Measurements from ENCODE around the gene KLF16.

The KLF16 gene

GRCh38 chr19:1867349-1867724 is 4.0 kb upstream of the KLF16 start:
- no peak overlapping the region for H3K4me3 ChIP-seq (ENCODE audit: extremely low read depth, insufficient read depth, low read length, poor library complexity, severe bottlenecking)
- no peaks in the 10 kb centered on the region for H3K9me3 ChIP-seq (ENCODE audit: control insufficient read depth, low read length)
- no peak overlapping the region for H3K27ac ChIP-seq (ENCODE audit: low read depth, low read length, severe bottlenecking)
- peaks cover 22% of the 10 kb centered on the region for H3K36me3 ChIP-seq (ENCODE audit: control insufficient read depth, insufficient read depth, low read length)
- 96 to 99% methylated on average over 7 to 9 of the region's 9 CpGs for WGBS, 2 experiments (ENCODE audit: insufficient coverage in 2 of 2)
- peaks cover 3% of the 10 kb centered on the region for H3K4me1 ChIP-seq (ENCODE audit: control insufficient read depth, insufficient read depth, low read length, poor library complexity, severe bottlenecking)

GRCh38 chr19:1866693-1867348 is 3.4 kb upstream of the KLF16 start:
- Histone ChIP-seq H3K27ac (ENCODE audit: low read depth, low read length, severe bottlenecking) (no peak overlapping the region), H3K4me3 (ENCODE audit: extremely low read depth, insufficient read depth, low read length, poor library complexity, severe bottlenecking) (no peak overlapping the region), H3K9me3 (ENCODE audit: control insufficient read depth, low read length) (no peaks in the 10 kb centered on the region), H3K36me3 (ENCODE audit: control insufficient read depth, insufficient read depth, low read length) (peaks cover 18% of the 10 kb centered on the region), H3K4me1 (ENCODE audit: control insufficient read depth, insufficient read depth, low read length, poor library complexity, severe bottlenecking) (peaks cover 3% of the 10 kb centered on the region)
- WGBS, 2 experiments (ENCODE audit: insufficient coverage in 2 of 2): 94% methylated on average over 7 to 8 of the region's 8 CpGs

- H3K4me3 ChIP-seq (ENCODE audit: extremely low read depth, insufficient read depth, low read length, poor library complexity, severe bottlenecking): peak overlapping the region; percentile 68
- peak overlapping the region; percentile 49 for H3K27ac ChIP-seq (ENCODE audit: low read depth, low read length, severe bottlenecking)
- 87 to 88% methylated on average over 11 to 13 of the region's 17 CpGs for WGBS, 2 experiments (ENCODE audit: insufficient coverage in 2 of 2)
- peaks cover 15% of the 10 kb centered on the region for H3K4me1 ChIP-seq (ENCODE audit: control insufficient read depth, insufficient read depth, low read length, poor library complexity, severe bottlenecking)
- no peaks in the 10 kb centered on the region for H3K9me3 ChIP-seq (ENCODE audit: control insufficient read depth, low read length)
- peaks cover 8% of the 10 kb centered on the region for H3K36me3 ChIP-seq (ENCODE audit: control insufficient read depth, insufficient read depth, low read length)
Observed at GRCh38 chr19:1865172-1866010, 2.0 kb upstream of the KLF16 start.

- Histone ChIP-seq H3K36me3 (ENCODE audit: control insufficient read depth, insufficient read depth, low read length) (peaks cover 2% of the 10 kb centered on the region), H3K9me3 (ENCODE audit: control insufficient read depth, low read length) (no peaks in the 10 kb centered on the region), H3K27ac (ENCODE audit: low read depth, low read length, severe bottlenecking) (peak overlapping the region; percentile 84), H3K4me1 (ENCODE audit: control insufficient read depth, insufficient read depth, low read length, poor library complexity, severe bottlenecking) (peaks cover 22% of the 10 kb centered on the region), H3K4me3 (ENCODE audit: extremely low read depth, insufficient read depth, low read length, poor library complexity, severe bottlenecking) (peak overlapping the region; percentile 68)
- 7 to 8% methylated on average over 41 to 42 of the region's 52 CpGs for WGBS, 2 experiments (ENCODE audit: insufficient coverage in 2 of 2)
Observed at GRCh38 chr19:1864480-1865171, 1.2 kb upstream of the KLF16 start.

- Histone ChIP-seq H3K36me3 (ENCODE audit: control insufficient read depth, insufficient read depth, low read length) (no peaks in the 10 kb centered on the region), H3K27ac (ENCODE audit: low read depth, low read length, severe bottlenecking) (peak overlapping the region; percentile 84), H3K4me1 (ENCODE audit: control insufficient read depth, insufficient read depth, low read length, poor library complexity, severe bottlenecking) (peaks cover 27% of the 10 kb centered on the region), H3K9me3 (ENCODE audit: control insufficient read depth, low read length) (no peaks in the 10 kb centered on the region), H3K4me3 (ENCODE audit: extremely low read depth, insufficient read depth, low read length, poor library complexity, severe bottlenecking) (peak overlapping the region; percentile 68)
- WGBS, 2 experiments (ENCODE audit: insufficient coverage in 2 of 2): 0 to 1% methylated on average over 22 to 50 of the region's 115 CpGs
Observed at GRCh38 chr19:1863638-1864479, 480 bp upstream of the KLF16 start.

- peak overlapping the region; percentile 84 for H3K4me3 ChIP-seq (ENCODE audit: extremely low read depth, insufficient read depth, low read length, poor library complexity, severe bottlenecking)
Observed at GRCh38 chr19:1862424-1863327, 703 bp downstream of the KLF16 start.

GRCh38 chr19:1862068-1862423 is 1.3 kb downstream of the KLF16 start:
- 0 to 1% methylated on average over 18 of the region's 21 CpGs for WGBS, 2 experiments (ENCODE audit: insufficient coverage in 2 of 2)
- Histone ChIP-seq H3K27ac (ENCODE audit: low read depth, low read length, severe bottlenecking) (no peak overlapping the region), H3K36me3 (ENCODE audit: control insufficient read depth, insufficient read depth, low read length) (no peaks in the 10 kb centered on the region), H3K4me1 (ENCODE audit: control insufficient read depth, insufficient read depth, low read length, poor library complexity, severe bottlenecking) (peaks cover 42% of the 10 kb centered on the region), H3K9me3 (ENCODE audit: control insufficient read depth, low read length) (no peaks in the 10 kb centered on the region), H3K4me3 (ENCODE audit: extremely low read depth, insufficient read depth, low read length, poor library complexity, severe bottlenecking) (peak overlapping the region; percentile 84)

More at GRCh38 chr19:1862424-1863327, 703 bp downstream of the KLF16 start:
- no peak overlapping the region for H3K27ac ChIP-seq (ENCODE audit: low read depth, low read length, severe bottlenecking)
- no peaks in the 10 kb centered on the region for H3K9me3 ChIP-seq (ENCODE audit: control insufficient read depth, low read length)
- H3K4me1 ChIP-seq (ENCODE audit: control insufficient read depth, insufficient read depth, low read length, poor library complexity, severe bottlenecking): peaks cover 36% of the 10 kb centered on the region
- 0 to 1% methylated on average over 51 to 70 of the region's 109 CpGs for WGBS, 2 experiments (ENCODE audit: insufficient coverage in 2 of 2)
- H3K36me3 ChIP-seq (ENCODE audit: control insufficient read depth, insufficient read depth, low read length): no peaks in the 10 kb centered on the region

- H3K9me3 ChIP-seq (ENCODE audit: control insufficient read depth, low read length): no peaks in the 10 kb centered on the region
- peaks cover 46% of the 10 kb centered on the region for H3K4me1 ChIP-seq (ENCODE audit: control insufficient read depth, insufficient read depth, low read length, poor library complexity, severe bottlenecking)
- no peaks in the 10 kb centered on the region for H3K36me3 ChIP-seq (ENCODE audit: control insufficient read depth, insufficient read depth, low read length)
- WGBS, 2 experiments (ENCODE audit: insufficient coverage in 2 of 2): 5 to 8% methylated on average over 15 to 21 of the region's 23 CpGs
- H3K4me3 ChIP-seq (ENCODE audit: extremely low read depth, insufficient read depth, low read length, poor library complexity, severe bottlenecking): peak overlapping the region; percentile 84
- H3K27ac ChIP-seq (ENCODE audit: low read depth, low read length, severe bottlenecking): no peak overlapping the region
Observed at GRCh38 chr19:1861599-1862031, 1.8 kb downstream of the KLF16 start.

GRCh38 chr19:1860821-1861598 is 2.4 kb downstream of the KLF16 start:
- WGBS, 2 experiments (ENCODE audit: insufficient coverage in 2 of 2): 8 to 26% methylated on average over 16 to 17 of the region's 28 CpGs
- no peaks in the 10 kb centered on the region for H3K9me3 ChIP-seq (ENCODE audit: control insufficient read depth, low read length)
- H3K36me3 ChIP-seq (ENCODE audit: control insufficient read depth, insufficient read depth, low read length): no peaks in the 10 kb centered on the region
- peak overlapping the region; percentile 84 for H3K4me3 ChIP-seq (ENCODE audit: extremely low read depth, insufficient read depth, low read length, poor library complexity, severe bottlenecking)
- H3K4me1 ChIP-seq (ENCODE audit: control insufficient read depth, insufficient read depth, low read length, poor library complexity, severe bottlenecking): peaks cover 52% of the 10 kb centered on the region
- peak overlapping the region; percentile 49 for H3K27ac ChIP-seq (ENCODE audit: low read depth, low read length, severe bottlenecking)
